Measurements from ENCODE around the gene INTS1. TPM values are rescaled to one million over a fixed set of nuclear protein-coding genes. Genes with fewer than 3 reads are reported as not detected.
A peak's percentile ranks its signal among the peaks of the same experiment; 100 is the strongest.

The INTS1 gene
- polyA plus RNA-seq, 1 donor from 2014 or later, result 21.1 TPM

DNA sequence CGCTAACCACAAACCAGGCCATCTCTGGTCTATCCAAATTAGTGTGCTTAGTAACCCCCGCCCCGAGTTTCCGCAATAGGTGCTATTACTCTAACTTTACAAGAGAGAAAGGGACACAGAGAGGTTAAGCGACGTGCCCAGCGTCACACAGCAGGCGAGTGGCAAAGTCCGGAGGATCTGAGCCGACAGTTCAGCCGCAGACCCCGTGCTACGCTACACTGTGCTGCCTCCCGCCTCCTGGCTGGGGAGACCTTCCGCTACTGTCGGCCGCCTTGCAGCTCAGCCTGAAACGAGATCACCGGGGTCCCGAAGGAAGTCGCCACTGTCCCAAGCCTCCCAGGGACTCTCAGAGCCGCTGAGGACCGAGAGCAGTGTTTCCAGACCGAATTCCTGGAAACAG, 799 bp downstream of the INTS1 start:
- Histone ChIP-seq H3K4me2 (ENCODE audit: low read length) (peak overlapping the region; percentile 68), H3K9ac (ENCODE audit: low read length) (peak overlapping the region; percentile 71), H2AFZ (ENCODE audit: low read depth, low read length) (no peak overlapping the region), H3K9me3 (ENCODE audit: low read length) (no peaks in the 10 kb centered on the region), H4K20me1 (ENCODE audit: insufficient read depth) (no peaks in the 10 kb centered on the region), H3K27ac (ENCODE audit: low read length) (no peak overlapping the region), H3K27me3 (ENCODE audit: insufficient read depth, low read depth, low read length) (no peaks in the 10 kb centered on the region), H3K36me3 (ENCODE audit: insufficient read depth, low read length) (no peaks in the 10 kb centered on the region), H3K79me2 (replicated peaks; ENCODE audit: insufficient read depth, low read length) (peaks cover 13% of the 10 kb centered on the region), H3K4me3 (ENCODE audit: low read length) (peak overlapping the region; percentile 92), H3F3A (ENCODE audit: insufficient read depth, low read length, poor library complexity, severe bottlenecking) (no peaks in the 10 kb centered on the region), H3K9me2 (ENCODE audit: insufficient read depth, low read length) (no peaks in the 10 kb centered on the region)
- no peak for TF ChIP-seq SMC3 (conservative IDR thresholded peaks at IDR 0.05; ENCODE audit: poor library complexity)
- no peak for TF ChIP-seq TAF1 (IDR thresholded peaks at IDR 0.05; ENCODE audit: low read depth)
- no peak for TF ChIP-seq EP300 (conservative IDR thresholded peaks at IDR 0.05; ENCODE audit: poor library complexity, severe bottlenecking)
- TF ChIP-seq EZH2 (IDR thresholded peaks at IDR 0.05; ENCODE audit: borderline replicate concordance, insufficient read depth, low read length, poor library complexity, severe bottlenecking), result no peak
- no peak for TF ChIP-seq MXI1 (conservative IDR thresholded peaks at IDR 0.05; ENCODE audit: poor library complexity, severe bottlenecking)
- TF ChIP-seq, protein P1, sequence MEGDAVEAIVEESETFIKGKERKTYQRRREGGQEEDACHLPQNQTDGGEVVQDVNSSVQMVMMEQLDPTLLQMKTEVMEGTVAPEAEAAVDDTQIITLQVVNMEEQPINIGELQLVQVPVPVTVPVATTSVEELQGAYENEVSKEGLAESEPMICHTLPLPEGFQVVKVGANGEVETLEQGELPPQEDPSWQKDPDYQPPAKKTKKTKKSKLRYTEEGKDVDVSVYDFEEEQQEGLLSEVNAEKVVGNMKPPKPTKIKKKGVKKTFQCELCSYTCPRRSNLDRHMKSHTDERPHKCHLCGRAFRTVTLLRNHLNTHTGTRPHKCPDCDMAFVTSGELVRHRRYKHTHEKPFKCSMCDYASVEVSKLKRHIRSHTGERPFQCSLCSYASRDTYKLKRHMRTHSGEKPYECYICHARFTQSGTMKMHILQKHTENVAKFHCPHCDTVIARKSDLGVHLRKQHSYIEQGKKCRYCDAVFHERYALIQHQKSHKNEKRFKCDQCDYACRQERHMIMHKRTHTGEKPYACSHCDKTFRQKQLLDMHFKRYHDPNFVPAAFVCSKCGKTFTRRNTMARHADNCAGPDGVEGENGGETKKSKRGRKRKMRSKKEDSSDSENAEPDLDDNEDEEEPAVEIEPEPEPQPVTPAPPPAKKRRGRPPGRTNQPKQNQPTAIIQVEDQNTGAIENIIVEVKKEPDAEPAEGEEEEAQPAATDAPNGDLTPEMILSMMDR (IDR thresholded peaks at IDR 0.05; ENCODE audit: poor library complexity, severe bottlenecking), result no peak
- TF ChIP-seq, protein P2, sequence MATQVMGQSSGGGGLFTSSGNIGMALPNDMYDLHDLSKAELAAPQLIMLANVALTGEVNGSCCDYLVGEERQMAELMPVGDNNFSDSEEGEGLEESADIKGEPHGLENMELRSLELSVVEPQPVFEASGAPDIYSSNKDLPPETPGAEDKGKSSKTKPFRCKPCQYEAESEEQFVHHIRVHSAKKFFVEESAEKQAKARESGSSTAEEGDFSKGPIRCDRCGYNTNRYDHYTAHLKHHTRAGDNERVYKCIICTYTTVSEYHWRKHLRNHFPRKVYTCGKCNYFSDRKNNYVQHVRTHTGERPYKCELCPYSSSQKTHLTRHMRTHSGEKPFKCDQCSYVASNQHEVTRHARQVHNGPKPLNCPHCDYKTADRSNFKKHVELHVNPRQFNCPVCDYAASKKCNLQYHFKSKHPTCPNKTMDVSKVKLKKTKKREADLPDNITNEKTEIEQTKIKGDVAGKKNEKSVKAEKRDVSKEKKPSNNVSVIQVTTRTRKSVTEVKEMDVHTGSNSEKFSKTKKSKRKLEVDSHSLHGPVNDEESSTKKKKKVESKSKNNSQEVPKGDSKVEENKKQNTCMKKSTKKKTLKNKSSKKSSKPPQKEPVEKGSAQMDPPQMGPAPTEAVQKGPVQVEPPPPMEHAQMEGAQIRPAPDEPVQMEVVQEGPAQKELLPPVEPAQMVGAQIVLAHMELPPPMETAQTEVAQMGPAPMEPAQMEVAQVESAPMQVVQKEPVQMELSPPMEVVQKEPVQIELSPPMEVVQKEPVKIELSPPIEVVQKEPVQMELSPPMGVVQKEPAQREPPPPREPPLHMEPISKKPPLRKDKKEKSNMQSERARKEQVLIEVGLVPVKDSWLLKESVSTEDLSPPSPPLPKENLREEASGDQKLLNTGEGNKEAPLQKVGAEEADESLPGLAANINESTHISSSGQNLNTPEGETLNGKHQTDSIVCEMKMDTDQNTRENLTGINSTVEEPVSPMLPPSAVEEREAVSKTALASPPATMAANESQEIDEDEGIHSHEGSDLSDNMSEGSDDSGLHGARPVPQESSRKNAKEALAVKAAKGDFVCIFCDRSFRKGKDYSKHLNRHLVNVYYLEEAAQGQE (IDR thresholded peaks at IDR 0.05; ENCODE audit: borderline replicate concordance), result no peak
- TF ChIP-seq POLR2AphosphoS5 (IDR thresholded peaks at IDR 0.05), result no peak
- no peak for TF ChIP-seq RAD21 (conservative IDR thresholded peaks at IDR 0.05)

DNA sequence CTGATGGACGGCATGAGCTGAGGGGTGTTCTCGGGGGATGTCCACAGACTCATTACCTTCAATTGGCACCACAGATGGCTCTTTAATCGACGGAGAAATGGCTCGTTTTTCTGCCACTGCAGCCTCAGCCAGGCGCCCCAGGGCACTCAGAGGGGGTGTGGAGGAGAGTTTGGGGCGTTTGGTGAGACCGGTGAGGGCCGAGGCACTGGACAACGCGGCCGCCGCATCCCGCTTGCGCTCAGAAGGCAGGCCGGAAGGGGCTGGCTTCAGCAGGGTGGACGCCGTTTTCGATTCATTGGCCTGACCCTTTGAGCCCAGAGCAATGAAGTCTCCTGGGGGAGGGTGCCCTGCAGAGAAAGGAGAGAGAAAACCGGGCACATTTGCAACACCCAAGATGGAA, 1.3 kb downstream of the INTS1 start:
- H3K4me2 ChIP-seq (ENCODE audit: low read length), result peak overlapping the region; percentile 68
- H3K36me3 ChIP-seq (ENCODE audit: insufficient read depth, low read length), result no peaks in the 10 kb centered on the region
- H3K9ac ChIP-seq (ENCODE audit: low read length), result no peak overlapping the region
- H3K9me2 ChIP-seq (ENCODE audit: insufficient read depth, low read length), result no peaks in the 10 kb centered on the region
- H3K4me3 ChIP-seq (ENCODE audit: low read length), result peak overlapping the region; percentile 92
- TF ChIP-seq SMC3 (conservative IDR thresholded peaks at IDR 0.05; ENCODE audit: poor library complexity) (no peak), EZH2 (IDR thresholded peaks at IDR 0.05; ENCODE audit: borderline replicate concordance, insufficient read depth, low read length, poor library complexity, severe bottlenecking) (no peak), TAF1 (IDR thresholded peaks at IDR 0.05; ENCODE audit: low read depth) (no peak), POLR2AphosphoS5 (IDR thresholded peaks at IDR 0.05) (no peak), RAD21 (conservative IDR thresholded peaks at IDR 0.05) (no peak), EP300 (conservative IDR thresholded peaks at IDR 0.05; ENCODE audit: poor library complexity, severe bottlenecking) (no peak), MXI1 (conservative IDR thresholded peaks at IDR 0.05; ENCODE audit: poor library complexity, severe bottlenecking) (no peak)
- TF ChIP-seq, protein P1 (IDR thresholded peaks at IDR 0.05; ENCODE audit: poor library complexity, severe bottlenecking), result no peak
- TF ChIP-seq, protein P2 (IDR thresholded peaks at IDR 0.05; ENCODE audit: borderline replicate concordance), result no peak
- H3K79me2 ChIP-seq (replicated peaks; ENCODE audit: insufficient read depth, low read length), result peaks cover 13% of the 10 kb centered on the region
- no peak overlapping the region for H3K27ac ChIP-seq (ENCODE audit: low read length)
- no peaks in the 10 kb centered on the region for H3K27me3 ChIP-seq (ENCODE audit: insufficient read depth, low read depth, low read length)
- no peaks in the 10 kb centered on the region for H4K20me1 ChIP-seq (ENCODE audit: insufficient read depth)
- H3F3A ChIP-seq (ENCODE audit: insufficient read depth, low read length, poor library complexity, severe bottlenecking), result no peaks in the 10 kb centered on the region
- no peaks in the 10 kb centered on the region for H3K9me3 ChIP-seq (ENCODE audit: low read length)
- no peak overlapping the region for H2AFZ ChIP-seq (ENCODE audit: low read depth, low read length)
